Stimulated activated CD8-positive, alpha-beta memory T cell treated with anti-CD3 and anti-CD28 coated beads, Interleukin-7, amount 100 ng/mL, for 1 hour (primary cell): ENCODE measurements around the gene FBXO45.
"Not testable (repeated sequence)": the region's sequence is repeated elsewhere in the genome, so short reads cannot be mapped to it uniquely, and the experiment has no call there.

Experiments
- DNase-seq, 2 donors: peaks; one replicate each; pipeline ENCODE4 v3.0.0-alpha.2; 2020; ENCODE audit warnings: low read depth in 2 of 2

The FBXO45 gene

DNA sequence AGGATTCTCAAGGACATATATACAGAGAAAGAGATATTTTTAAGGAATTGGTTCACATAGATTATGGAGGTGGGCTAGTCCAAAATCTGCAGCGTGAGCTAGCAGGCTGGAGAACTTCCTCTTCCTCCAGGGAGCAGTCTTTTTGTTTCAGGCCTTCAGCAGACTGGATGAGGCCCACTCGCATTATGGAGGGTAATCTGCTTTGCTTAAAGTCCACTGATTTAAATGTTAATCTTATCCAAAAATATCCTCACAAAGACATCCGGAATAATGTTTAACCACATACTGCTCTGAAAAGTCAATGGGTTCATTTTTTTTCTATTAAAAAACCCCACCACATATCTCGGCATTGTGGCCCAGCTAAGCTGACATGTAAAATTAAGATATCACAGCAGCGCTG is 48.8 kb downstream of the FBXO45 start:
- DNase-seq = no peak

DNA sequence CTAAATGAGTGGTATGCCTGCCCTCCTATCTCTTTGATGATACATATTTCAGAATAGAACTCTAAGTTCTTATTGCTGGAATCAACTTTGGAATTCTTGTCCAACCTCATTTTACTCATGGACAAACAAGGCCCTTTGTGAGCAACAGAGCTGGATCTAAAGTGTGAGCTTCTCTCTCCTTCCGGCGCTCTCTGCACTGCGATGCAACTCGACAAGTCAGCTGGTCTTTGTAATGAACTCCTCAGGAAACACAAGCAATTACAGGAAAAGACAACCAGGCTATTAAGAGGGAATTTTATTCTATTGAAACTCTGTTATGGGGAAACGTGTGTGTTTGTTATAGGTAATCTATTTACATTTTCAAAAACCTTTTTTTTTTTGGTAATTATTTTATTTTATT is 50.8 kb downstream of the FBXO45 start:
- DNase-seq = no peak

DNA sequence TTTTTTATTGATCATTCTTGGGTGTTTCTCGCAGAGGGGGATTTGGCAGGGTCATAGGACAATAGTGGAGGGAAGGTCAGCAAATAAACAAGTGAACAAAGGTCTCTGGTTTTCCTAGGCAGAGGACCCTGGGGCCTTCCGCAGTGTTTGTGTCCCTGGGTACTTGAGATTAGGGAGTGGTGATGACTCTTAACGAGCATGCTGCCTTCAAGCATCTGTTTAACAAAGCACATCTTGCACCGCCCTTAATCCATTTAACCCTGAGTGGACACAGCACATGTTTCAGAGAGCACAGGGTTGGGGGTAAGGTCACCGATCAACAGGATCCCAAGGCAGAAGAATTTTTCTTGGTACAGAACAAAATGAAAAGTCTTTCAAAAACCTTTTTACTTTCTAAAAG is 51.2 kb downstream of the FBXO45 start:
- not testable (repeated sequence) for DNase-seq

DNA sequence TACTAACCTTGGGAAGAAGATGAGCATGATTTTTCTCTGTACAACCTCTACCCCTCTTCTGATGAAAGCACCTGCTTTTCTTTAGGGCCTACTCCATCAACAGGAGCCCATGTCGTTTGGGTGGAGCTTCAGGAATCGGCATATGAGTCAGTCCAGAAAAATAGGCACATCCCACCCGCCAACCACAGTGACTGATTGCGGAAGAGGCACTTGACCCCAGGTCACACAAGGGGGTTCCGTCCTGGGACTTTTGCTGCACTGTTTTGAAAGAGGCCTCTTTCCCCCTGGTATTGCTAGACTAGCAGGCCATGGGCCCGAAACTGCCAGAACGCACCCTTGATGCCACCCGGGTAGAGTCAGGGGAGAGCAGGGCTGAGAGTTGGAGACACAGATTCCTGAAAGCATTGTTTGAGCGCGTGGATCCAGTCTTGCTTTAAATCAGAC is 51.7 kb downstream of the FBXO45 start:
- no peak for DNase-seq

DNA sequence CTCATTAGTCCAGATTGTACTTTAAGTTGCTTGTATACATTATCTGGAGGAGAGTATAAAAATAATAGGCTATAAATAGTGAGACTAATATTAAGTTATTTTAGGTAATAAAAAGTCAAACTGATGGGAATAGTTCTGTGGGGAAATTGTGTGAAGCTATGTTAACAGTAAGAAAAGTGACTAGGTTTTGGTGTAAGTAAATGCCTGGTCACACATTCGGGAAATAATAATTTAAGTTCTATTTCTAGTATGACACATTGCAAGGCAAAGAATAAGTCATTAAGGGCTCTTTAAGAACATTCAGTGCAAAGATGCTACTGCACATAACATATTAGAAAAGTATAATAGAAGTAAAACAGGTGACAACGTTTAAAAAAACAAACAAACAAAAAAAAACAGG is 52.2 kb downstream of the FBXO45 start:
- no peak for DNase-seq

DNA sequence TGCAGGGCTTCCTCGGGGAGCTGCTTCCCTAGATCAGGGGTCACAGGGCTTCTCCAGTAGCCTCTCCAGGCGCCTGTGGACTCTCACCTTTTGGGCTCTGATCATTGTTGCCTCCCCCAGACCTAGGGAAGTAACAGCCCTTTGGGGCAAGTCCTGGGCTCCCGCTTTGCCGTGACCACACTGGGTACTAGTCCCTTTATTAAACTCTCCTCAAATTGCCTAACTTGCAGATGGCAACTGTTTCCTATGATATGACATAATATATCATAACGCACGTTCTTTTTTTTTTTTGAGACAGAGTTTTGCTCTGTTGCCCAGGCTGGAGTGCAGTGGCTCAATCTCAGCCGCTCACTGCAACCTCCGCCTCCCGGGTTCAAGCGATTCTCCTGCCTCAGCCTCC is 53.2 kb downstream of the FBXO45 start:
- DNase-seq = no peak

DNA sequence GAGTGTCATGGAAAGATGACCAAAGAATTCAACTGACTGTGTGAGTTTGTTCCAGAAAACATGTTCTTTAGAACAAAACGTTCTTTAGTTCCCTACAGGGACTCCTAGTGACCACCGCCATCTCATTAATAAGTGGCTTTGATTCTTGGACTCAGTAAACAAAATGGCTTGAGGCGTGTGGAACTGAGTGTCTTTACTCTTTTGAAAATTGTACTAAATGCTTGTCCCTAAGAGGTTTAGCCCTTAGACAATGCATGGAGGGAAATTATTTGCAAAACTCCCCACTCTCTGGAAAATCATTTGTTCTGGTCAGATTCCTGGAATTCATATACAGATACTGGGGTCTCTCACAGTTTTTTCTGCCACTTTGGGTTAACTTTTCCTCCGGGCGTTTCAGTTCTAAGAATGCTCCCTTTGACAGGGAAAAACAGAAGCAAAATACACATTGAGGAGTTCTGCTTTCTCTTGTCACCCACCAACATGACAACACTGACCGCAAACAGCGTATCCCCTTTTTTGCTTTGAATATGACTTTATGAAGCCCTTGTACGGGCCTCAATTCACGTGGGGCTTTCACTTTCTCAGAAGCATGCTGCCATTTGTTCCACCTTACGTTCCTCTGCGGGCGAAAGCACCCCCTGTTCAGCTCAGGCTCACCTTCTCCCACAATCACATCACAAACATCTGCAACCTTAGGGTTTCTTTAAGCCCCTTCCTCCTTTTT is 55.8 kb downstream of the FBXO45 start:
- DNase-seq = no peak

DNA sequence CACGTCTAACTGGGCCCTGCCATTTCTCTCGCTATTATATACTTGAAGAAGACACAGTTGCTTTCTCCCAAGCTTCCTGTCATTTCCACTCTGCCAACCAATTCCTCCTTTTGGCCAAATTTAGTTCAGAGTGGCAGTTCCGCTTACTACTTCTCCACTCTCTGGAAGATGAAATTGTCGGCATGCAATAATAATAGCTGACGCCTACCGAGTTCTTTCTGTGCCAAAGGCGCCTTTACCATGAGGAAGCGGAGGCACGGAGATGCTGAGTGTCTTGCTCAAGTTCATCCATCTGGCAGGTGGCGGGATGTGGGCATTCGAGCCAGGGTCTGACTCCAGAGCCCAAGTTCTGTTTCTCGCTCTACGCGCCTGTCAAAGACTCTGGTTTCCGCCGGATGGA is 56.4 kb downstream of the FBXO45 start:
- DNase-seq = no peak

DNA sequence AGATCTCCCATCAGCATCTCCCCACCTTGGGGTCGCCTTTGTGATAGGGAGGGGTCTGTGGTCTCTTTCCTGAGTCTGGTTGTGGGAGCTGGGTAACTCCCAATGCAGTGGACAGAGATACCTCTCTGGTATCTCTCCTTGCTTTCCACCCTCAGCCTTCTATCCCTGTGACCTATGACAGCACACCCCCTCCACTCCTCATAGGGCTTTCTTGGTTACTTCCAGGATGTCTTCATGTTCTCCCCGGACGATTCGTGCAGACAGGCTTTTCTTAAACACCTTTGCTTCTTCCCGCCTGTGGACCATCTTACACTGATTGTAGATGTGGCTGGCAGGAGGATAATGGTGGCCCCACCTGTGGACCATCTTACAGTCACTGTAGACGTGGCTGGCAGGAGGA is 56.9 kb downstream of the FBXO45 start:
- no peak for DNase-seq

DNA sequence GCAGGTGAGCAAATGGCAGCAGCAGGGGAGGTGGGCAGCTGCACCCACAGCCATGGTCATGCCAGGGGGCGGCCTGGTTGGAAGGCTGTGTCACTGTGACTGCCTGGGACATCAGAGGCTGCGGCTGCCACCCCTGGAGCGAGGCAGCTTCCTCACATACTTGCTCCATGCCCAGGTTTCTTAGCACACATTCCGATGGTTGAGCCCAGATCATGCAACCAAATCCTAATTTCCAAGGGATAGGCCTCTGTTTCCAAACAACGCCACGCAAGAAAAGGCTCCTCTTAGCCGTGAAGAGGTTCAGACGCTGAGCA is 59.4 kb downstream of the FBXO45 start:
- DNase-seq = no peak

DNA sequence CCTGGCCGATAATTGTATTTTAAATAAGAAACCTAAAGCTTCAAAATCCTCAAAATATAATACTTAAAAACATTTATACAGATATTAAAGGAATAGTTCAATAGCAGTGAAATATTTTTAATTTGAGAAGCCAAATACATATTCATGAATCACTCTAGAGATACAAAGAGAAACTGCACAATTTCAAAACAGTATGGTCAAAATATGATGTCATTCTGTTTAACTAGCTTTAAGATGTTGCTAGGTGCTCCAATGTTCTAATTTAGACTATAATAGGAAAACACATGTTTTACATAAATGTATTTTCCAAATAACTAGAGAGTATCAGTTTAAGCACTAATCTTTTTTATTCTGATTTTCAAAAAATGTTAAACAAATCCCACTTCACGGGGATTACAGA is 60.8 kb downstream of the FBXO45 start:
- no peak for DNase-seq

DNA sequence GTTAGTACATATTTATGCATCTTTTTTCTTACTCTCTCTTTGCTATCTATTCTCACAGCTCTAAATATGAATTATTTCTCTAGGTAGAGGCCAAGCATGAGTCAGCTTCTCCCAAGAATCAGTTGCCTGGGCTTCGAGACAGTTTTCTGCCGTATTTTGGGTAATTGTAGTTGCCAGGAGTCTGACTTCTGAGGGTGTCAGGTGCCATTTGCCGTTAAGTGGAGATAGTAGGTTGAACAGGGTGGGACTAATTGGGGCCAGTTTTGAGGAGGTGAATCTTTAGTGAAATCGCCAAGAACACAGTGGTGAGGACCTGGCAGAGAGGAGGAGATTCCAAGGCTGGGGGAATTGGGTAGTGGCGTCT is 63.2 kb downstream of the FBXO45 start:
- DNase-seq = no peak

DNA sequence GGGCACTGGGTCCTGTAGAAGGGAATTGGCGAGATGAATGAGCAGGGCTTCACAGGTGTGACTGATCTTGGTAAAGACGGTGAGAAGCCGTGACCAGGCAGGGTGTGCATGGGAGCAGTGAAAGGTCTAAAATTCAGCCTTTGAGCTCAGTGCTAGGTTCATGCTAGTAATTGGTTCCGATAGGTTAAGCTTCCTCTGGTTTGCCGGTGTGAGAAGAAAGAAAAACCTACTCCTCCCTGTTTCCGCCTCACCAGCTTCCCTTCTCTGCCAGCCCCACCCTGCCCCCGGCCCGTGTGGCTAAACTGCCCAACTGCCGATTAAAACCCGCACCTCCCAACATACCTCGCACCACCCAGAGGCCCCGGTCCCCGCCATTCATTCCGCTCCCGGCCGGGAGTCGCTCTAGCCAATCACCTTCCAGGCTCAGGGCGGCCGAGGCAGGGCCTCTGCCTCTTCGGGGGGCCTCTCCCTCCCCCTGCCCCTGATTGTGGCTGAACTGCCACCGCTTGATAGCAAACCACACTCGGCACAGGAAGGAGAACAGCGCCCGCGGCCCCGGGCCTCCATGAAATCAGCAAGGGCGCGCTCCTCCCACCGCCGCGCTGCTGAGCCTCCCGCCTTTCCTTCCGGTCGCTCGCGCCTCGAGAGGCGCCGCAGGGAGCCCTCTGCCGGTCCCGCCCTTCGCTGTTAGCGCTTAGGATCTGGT is 63.7 kb downstream of the FBXO45 start:
- DNase-seq = peak; percentile 75 to 76

DNA sequence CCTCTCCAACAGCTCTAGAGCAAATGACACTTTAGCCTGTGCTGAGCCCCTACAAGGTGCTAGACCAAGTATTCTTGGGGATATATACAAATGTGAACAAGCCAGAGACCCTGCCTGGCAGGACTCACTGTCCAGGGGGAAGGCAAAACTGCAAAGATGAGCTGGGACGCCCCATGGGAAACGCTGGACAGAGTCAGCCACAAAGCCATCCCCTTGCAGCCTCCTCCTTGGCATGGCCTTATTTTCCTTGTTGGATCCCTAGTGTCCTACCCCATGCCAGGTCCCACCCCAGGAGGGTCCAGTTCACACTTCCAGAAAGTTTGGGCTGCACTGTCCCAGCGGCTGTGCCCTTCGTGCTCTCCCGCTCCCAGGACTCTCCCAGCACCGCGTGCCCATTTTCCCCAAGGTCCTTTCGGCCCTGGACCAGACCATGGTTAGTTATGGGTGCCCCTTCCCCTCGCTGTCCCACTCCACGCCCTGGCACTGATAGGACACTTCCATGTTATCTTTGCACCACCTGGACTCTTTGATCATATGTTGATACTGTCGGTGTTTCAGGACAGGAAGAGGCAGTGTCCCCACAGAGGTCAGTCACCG is 65.2 kb downstream of the FBXO45 start:
- no peak for DNase-seq

DNA sequence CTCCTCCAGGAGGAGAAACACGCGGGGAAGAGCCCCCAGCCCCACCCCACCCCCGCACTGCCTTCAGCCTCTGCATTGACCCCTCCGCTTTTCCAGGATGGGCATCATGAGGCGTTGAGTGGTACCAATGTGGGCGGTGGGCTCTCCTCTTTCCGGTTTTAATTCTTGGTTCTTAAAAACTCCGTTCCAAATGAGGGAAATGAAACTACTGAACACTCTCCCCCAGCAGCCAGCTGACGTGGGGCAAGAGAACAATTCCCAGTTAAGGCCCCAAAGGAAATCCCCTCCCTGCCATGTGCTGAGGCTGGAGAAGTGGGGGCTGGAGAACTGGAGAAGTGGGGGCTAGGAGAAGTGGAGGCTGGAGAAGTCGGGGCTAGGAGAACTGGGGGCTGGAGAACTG is 65.8 kb downstream of the FBXO45 start:
- no peak for DNase-seq

DNA sequence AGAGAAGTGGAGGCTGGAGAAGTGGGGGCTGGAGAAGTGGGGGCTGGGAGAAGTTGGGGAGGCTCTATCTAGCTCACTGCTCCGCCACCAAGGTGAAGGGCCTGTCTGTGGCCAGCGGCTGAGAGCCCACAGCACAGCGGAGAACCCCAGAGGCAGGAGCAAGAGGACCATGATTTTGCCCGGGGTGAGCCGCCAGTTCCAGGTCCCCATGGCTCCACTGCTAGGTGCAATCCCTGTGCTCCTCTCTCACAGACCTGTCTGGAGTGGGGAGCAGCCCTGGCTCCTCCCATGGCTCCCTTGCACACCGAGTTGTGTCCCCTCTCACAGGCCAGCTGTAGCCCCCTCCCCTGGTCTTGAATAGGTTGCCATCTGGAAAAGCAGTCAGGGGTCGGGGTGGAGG is 66.4 kb downstream of the FBXO45 start:
- DNase-seq = no peak

DNA sequence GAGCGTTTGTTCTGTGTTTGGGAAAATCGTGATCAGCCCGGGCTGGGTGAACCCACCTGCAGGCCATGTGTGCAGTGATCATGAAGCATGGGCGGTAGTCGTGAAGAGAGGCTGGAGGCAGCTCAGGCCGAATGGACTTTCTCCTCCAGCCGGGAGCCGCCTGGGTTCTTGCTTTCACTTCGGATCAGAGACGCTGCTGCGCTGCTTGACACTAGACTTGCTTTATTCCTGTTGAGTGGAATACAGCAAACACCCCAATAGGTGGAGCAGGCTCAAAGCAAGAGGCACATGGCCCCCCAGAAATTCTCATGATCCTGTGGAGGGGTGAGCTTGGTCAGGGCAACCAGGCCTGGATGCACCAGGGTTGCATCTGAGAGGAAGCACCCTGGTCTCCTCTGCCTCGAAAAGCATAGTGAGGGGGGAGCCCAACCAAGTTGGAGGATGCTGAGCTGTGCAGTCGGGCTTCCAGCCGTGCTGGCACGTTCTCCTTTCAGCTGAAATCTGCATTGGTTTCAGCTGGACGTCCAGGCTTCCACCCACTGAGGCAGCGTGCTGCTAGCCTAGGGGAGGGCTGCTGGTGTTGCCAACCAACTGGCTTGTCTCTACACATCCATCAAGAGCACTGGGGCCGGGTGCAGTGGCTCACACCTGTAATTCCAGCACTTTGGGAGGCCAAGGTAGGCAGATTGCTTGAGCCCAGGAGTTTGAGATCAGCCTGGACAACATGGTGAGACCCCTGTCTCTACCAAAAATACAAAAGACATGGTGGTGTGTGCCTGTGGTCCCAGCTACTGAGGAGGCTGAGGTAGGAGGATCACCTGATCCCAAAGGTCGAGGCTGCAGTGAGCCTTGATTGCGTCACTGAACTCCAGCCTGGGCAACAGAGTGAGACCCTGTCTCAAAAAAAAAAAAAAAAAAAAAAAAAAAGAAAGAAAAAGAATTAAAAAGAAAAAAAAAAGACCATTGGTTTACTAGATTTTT is 68.2 kb downstream of the FBXO45 start:
- no peak for DNase-seq

DNA sequence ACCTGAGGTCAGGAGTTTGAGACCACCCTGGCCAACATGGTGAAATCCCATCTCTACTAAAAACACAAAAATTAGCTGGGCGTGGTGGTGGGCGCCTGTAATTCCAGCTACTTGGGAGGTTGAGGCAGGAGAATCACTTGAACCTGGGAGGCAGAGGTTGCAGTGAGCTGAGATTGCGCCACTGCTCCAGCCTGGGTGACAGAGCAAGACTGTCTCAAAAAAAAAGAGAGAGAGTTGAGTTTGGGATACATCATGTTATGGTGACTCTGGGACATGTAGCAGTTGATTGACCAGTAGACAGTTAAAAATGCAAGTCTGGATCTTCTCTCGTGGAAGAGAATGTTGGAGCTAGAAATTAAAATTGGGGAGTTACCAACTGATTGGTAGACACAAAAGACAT is 69.5 kb downstream of the FBXO45 start:
- DNase-seq = not testable (repeated sequence)
